Loucy (cell line): ENCODE results near the gene CEBPZOS.
"Not testable (repeated sequence)": the region's sequence is repeated elsewhere in the genome, so short reads cannot be mapped to it uniquely, and the experiment has no call there.

Source experiments
- CTCF ChIP-seq: fragments of 200-600 bp; sonication (generic); conservative IDR thresholded peaks from 2 replicates; pipeline ENCODE4 v1.5.1; 2014; ENCODE audit warnings: mild to moderate bottlenecking, antibody characterized with exemption, low read length
- EZH2phosphoT487 ChIP-seq: fragments of 200-600 bp; IDR thresholded peaks from 2 replicates; pipeline ENCODE4 v1.6.1; 2018; ENCODE audit warnings: antibody characterized with exemption, mild to moderate bottlenecking, moderate library complexity, borderline replicate concordance

GRCh38 chr2:37225129-37225528 lies 28.8 kb downstream of the CEBPZOS start:
- TF ChIP-seq CTCF, EZH2phosphoT487: not testable (repeated sequence)
